ENCODE data around the gene RAB9A.
"Not testable (repeated sequence)": the region's sequence is repeated elsewhere in the genome, so short reads cannot be mapped to it uniquely, and the experiment has no call there.

The RAB9A gene

DNA sequence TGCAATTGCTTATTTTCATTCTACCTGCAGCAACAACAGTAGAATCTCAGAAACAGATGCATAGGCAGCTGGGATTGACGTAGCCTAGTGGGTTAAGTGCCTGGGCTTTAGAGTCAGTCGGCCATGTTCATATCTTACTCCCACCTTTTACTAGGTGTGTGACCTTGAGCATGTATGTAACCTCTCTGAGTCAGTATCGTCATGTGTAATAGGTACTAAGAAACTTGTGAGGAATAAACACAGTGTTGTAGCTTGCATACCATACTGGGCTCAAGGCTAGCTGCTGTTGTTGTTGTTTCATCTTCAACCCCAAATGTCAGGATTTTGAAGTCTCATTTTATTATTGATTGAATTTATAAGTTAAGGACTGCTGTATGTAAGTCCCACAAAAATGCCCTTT lies 14.2 kb downstream of the RAB9A start:
- DNase-seq: no peak

DNA sequence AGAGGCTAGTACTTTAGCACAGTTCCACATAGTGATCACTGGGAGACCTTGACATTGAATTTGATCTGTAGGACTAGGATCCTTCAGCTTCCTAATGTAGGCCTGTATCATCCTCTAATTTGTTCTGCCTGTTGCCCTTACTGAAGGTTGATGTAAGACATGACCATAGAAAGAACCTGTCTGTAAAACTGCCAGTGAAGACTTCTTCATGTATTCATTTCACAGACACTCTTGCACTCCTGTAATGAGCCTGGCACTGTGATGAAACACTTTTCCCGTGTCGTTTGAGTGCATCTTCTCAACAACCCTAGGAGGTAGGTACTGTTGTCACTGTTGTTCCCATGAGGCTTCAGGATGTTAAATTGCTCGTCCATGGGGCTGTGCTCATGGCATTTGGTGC lies 14.7 kb downstream of the RAB9A start:
- no peak for DNase-seq

DNA sequence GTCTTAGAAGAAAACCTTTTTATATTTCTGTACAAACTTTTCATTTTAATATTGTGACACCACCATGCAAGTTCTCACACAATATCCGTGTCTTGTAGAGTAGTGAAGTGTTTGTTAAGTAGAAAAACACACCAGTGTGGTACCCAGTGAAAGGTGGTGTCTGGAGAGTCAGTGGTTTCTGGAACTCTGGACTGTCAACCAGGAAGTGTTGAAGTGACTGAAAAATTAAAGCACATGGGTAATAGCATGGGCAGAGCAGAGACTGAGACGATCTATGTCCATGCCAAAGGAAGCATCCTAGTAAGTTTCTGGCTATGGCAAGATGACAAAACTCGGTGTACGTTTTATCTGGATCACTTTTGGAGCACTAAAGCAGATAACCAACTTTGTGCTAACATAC lies 22.2 kb downstream of the RAB9A start:
- no peak for DNase-seq

DNA sequence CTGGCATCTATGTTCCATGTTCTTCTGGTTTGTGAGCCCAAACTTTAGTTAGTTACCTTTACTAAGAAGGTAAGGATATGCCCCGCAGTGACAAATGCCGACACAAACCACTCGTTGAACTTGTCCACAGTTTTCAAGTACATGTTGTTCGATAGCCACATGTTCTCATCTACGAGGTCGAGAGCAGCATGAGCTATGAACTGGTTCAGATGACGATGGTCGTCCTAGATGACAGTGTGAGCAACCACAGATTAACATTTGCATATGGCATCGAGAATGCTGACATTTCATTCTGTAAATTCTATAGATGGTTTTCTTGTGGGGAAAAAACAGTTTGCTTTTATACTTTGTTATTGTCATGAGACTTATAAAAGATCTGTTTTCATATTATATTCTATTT lies 27.5 kb downstream of the RAB9A start:
- no peak for DNase-seq

DNA sequence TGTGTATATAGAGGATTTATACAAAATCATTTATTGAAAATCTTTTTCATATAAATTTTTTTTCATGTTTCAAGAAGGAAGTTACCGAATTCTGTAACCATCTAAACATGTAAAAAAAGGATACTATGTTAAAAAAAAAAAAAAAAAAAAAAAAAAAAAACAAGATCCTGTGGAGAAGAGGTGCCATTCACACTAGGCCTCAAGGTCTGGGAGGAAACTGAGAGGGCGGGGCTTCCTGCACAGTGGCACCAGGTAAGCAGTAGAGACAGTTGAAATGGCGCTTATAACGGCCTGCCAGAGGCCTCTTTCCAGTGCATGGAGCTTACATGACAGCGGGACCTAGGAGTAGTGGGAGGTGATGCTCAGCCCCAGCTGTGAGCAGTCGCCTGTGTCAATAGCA lies 28.0 kb downstream of the RAB9A start:
- DNase-seq: peak; percentile 27

DNA sequence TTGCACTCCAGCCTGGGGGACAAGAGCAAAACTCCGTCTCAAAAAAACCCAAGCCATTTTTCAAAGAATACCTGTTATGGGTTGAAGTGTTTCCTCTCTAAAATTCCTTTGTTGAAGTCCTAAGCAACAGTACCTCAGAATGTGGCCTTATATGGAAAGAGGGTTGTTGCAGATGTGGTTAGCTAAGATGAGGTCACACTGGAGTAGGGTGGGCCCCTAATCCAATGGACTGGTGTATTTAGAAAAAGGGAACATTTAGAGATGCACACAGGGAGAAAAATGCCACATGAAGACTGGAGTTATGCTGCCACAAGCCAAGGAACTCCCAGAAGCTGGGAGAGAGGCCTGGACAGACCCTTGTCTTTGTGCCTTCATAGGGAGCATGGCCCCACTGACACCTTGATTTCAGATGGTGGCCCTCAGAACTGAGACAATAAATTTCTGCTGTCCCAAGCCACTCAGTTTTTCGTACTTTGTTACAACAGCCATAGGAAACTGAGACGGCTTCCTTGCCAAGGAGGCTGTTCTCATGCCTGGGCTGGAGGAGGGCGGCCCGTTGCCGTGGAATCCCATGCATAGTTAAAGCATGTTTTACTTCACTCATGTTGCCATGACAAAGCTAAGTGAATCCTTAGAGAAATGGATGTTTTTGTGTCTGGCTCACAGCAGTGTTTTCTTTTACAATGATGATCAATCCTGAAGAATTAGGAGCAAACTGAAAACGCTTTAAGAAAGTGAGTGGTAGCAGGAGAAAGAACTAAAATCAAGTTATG lies 29.0 kb downstream of the RAB9A start:
- no peak for DNase-seq

DNA sequence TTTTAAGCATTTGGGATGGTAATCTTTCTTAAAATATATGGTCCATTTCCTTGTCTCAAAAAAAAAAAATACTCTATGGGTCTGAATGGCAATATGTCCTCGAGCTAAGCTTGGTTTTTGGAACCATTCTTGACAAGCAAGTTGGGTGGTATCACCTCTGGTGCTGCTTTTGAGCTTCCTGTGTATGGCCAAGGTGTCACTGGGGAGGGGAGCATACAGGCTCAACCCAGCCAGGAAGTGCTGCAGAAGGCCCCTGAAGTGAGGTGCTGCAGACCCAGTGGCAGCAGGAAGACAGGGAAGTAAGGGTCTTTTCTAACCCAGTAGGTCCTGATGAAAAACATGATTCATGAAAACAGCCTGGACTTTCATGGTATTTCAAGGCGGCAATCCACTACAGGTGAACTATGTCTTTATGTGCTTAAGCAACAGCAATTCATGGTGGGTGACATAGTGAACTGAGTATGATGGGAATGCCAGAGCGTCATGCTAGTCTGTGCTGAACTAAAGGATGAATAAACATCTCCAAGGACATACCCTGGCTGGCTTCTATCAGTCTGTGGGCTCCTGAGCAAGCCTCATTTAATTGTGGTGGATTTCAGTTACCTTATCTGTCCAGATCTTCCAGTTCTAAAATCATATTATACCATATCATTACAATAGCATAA lies 30.4 kb downstream of the RAB9A start:
- DNase-seq: no peak

DNA sequence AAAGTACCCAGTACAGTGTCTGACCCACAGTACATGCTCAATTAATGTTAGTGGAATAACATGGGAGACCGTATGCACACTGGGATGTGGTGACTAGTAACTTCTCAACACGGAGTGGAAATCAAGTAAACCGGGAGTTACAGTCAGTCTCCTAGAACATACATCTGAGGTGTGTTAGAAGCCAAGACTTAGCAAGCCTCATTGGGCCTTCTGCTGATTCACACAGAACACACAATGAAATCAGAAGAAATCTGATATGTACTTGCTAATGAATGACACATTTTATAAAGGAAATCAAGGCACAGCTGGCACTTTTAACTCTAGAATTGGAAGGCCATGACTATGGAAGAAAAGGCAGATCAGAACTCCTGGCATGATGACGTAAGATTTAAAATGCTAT lies 32.4 kb downstream of the RAB9A start:
- no peak for DNase-seq

DNA sequence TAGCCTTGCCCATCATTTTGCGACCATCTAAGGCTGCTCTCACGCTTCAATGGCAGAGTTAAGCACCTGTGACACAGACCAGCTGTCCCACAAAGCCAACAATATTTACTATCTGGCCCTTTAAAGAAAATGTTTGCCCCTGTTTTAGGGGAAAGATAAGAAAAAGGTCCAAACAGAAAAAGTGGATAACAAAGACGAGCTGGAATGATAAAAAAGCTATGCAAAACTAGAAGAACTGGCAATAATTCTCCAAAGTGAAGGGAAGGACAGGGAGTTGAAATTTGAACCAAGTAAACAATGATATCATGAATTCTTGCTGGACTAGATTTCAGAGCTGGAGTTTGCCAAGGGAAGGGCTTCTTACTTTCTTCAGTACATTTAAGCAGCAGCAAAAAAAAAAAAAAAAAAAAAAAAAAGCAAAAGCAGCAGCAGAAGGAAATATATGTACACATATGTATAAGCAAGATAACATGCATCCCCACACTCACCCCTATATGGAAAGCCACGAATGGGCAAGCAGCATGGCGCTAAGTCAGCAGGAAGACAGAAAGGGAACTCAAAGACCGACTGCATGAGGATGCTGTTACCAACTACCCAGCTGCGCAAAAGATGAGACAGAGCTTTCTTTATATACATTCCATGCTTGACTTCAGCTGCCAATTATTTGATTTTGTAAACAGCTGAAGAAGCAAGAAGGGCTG lies 33.0 kb downstream of the RAB9A start:
- DNase-seq: no peak

DNA sequence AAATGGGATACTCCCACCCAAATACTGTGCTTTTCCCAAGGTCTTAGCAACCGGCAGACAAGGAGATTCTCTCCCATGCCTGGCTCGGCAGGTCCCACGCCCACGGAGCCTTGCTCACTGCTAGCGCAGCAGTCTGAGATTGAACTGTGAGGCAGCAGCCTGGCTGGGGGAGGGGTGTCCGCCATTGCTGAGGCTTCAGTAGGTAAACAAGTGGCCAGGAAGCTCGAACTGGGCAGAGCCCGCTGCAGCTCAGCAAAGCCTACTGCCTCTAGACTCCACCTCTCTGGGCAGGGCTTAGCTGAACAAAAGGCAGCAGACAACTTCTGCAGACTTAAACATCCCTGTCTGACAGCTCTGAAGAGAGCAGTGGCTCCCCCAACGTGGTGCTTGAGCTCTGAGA lies 36.0 kb downstream of the RAB9A start:
- DNase-seq: peak; percentile 29

DNA sequence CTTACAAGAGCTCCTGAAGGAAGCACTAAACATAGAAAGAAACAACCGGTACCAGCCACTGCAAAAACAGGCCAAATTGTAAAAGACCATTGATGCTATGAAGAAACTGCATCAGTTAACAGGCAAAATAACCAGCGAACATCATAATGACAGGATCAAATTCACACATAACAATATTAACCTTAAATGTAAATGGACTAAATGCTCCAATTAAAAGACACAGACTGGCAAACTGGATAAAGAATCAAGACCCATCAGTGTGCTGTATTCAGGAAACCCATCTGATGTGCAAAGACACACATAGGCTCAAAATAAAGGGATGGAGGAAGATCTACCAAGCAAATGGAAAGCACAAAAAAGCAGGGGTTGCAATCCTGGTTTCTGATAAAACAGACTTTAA lies 37.7 kb downstream of the RAB9A start:
- not testable (repeated sequence) for DNase-seq

DNA sequence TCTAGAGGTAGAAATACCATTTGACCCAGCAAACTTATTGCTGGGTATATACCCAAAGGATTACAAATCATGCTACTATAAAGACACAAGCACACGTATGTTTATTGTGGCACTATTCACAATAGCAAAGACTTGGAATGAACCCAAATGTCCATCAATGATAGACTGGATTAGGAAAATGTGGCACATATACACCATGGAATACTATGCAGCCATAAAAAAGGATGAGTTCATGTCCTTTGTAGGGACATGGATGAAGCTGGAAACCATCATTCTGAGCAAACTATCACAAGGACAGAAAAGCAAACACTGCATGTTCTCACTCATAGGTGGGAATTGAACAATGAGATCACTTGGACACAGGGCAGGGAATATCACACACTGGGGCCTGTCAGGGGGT lies 41.6 kb downstream of the RAB9A start:
- DNase-seq: not testable (repeated sequence)

DNA sequence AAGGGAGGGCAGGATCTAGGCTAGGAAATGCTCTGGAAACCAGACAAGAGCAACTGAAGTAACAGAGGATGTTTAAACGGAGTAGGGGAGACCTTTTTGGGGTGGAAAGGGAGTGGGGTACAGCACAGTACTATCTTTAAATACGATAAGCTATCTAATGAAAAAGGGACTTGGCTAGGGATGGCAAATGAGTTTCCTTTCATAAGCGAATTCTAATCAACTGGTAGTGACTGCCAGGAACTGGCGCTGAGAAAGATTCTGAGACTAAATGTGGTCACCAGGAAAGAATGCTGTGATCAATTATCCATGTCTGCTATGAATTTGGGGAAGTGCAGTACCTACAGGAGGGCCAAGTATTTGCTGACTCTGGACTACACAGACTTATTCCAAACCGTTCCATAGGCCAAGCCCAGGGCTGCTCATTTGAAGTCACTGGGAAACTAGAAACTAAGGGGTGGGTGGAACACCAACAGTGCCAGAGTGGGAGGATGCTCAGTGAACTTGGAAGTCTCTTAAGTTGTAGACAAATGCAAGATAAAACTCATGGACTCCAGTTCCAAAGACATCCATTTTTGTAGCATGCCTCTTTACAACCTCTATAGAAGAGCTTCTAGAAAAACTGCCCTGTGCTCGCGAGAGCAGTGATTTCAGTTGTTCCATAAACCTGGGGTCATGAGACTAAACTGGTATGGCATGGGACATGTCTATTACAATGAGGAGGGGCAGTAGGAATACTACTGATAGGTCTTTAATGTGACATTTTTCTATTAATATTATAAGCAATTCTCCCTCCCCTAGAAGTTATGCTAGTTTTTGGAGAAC lies 43.5 kb downstream of the RAB9A start:
- DNase-seq: no peak

DNA sequence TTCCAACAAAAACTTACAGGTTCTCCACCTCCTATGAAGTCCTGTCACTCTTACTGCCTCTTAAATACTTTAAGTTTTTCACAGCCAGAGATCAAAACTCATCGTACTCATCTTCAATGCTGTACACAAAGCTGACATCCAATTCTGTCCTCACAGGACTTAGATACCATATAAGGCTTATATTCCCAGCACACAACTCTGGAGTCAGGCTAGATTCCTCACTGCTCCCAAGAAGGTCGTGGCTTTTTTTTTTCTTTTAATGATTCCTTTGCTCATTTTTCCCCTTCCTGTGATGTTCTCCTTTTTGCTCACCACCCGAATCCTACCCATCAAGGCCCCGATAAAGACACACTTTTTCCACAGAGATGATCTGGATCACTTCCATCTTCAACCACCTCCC lies 44.6 kb downstream of the RAB9A start:
- DNase-seq: no peak

DNA sequence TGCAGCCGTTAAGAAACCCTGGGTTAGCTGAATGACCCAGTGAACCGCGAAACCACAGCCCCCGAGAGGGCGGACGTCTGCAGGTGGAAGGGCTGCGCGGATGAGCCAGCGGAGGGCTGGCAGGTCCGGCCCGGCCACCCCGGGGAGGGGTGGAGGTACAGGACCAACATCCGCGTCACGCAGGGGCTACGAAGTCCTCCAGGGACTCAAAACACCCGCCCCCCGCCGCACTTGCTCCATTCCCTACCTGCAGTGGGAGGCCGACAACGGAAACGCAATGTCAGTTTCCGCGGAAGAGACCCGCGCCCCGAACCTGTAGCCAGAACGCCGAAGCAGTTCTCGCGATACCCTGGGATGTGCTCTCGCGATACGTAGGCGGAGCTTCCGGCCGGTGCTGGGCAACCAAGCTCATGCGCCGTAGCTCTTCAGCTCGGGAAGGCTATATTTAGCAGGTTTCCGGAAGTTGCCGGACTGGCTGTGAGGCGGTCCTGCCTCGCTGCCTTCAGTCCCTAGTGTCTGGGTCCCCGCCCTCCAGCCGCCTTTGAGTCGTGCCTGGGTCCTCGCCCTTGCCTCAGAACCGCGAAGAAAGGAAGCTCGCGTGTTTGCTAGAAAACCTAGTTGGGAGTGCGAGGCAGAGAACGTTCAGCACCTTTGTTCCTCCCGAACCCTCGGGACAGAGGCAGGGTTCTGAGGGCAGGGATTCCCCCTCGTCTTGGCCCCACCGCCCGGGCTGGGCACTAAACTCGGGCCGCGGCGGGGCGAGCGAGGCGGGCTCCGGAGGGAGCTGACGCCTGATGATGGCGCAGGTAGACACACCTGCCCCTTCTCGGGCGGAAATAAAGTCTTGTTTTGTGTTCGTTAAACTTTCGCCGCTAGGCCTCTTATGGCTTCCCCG lies 45.6 kb downstream of the RAB9A start, which contains the start of the genes OFD1 and TRAPPC2:
Gene OFD1 (plus strand): TSS at position 471 of the 895 bp plus-strand sequence. CDS start 324 bp downstream, at position 795.
Gene TRAPPC2 (minus strand): TSS at position 343 of the 895 bp plus-strand sequence. CDS start 14,657 bp downstream, outside the sequence.
- DNase-seq: peak; percentile 89

DNA sequence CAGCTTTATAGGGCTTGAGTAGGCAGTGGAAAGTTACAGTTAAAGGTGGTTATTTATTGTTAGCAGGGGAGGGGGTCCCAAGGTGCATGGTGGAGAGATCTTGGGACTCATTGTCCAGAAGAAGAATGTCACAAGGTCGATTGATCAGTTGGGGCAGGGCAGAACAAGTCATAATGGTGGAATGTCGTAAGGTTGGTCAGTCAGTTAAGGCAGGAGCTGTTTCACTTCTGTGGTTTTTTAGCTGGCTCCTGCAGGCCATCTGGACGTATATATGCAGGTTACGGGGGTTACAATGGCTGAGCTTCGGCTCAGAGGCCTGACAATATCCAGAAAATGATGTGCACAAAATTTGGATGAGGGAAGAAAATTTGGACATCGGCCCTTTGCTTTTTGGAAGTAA lies 52.8 kb downstream of the RAB9A start:
- no peak for DNase-seq

DNA sequence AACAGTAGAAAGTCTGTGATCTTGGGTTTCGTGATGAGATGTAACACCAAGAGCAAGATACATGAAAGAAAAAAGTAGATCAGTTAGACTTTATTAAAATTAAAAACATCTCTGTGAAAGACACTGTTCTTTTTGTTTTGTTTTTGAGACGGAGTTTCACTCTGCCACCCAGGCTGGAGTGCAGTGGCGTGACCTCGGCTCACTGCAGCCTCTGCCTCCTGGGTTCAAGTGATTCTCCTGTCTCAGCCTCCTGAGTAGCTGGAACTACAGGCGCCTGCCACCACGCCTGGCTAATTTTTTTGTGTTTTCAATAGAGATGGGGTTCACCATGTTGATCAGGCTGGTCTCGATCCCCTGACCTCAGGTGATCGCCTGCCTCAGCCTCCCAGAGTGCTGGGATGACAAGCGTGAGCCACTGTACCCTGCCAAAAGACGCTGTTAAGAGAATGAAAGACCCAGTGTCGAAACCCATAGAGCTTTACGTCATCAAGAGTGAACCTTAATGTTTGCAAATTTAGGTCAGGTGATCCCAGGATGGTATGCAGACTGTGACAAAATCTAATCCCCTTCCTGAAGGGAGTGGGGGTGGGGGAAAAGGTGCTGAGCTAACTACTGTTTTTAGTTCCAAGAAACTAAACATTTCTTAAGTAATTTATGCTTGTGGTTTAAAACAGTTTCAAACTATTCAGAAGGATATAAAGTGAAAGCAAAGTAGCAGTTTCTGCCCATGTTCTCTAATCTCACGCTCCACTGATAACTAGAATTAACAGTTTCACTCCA lies 53.7 kb downstream of the RAB9A start:
- peak; percentile 9 for DNase-seq

DNA sequence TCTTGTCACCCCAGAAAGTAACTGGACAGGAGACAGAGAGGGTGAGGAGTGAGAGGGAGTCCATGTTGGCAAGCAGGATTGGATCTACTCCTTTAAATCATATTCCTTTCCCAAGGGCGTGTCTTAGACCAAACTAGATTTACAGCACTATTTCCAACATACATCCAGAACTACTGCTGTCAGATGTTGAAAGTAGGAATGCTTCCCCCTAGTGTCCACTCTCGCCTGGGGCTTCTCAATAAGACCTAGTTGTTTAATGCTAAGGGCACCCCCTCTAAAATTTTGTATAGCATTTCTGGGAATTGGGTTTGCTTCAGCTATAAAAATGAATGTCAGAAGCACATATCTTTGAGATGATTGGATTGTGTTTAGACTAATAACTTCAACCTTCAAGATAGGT lies 58.9 kb downstream of the RAB9A start:
- DNase-seq: no peak

DNA sequence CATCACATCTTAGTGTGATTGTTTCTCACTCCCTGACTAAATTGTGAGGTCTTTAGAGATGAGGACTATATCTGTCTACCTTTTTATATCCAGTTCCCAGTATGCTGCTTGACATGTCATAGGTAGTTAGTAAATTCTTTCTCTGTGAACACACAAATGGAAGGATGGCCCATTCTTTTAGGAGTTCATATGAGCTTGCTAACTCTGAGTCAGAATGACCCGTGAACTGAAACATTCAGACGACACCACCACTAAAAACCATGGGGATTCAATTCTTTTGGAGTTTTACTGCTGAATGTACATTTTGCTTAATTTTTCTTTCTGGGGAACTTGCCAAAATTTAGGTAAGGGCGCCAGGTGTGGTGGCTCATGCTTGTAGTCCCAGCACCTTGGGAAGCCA lies 59.6 kb downstream of the RAB9A start:
- no peak for DNase-seq

DNA sequence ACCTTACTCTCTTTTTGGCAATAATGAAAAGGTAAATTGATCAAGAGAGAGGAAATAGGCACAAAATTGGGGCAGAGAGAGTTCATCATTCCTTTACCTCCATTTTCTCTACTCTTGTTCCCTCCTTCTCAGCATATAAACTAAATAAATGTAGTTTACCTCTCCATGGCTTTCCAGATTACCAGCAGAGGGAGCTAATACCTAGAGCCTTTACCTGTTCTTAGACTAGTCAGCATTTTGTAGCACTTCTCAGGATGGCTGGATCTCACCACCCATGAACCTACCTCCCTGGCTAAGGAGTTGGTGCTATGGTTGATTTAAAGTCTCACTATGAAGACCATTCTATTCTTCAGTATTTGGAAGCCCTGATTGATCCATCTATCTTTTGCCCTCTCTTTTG lies 61.3 kb downstream of the RAB9A start:
- DNase-seq: no peak

DNA sequence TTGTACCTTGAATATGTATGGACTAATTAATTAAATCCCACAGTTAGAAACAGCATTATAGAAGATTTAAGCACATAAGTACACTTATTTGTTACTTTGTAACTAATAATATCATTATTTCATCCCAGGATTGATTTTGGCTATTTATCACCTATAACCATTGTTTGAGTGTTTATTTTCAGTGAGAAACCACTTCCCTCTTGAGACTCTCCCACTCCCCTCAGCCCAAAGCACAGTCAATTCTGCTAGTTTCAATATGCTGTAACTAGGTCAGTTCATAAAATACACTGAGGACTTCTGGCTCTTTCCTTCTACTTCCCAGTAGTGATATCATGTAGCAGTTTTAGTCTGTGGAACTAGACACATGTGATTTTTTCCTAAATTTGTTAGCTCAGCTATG lies 61.9 kb downstream of the RAB9A start:
- DNase-seq: no peak
